Fibroblast of pulmonary artery (primary cell): ENCODE data around the gene SMURF1.

Experiments used
- DNase-seq: peaks from one replicate; pipeline ENCODE4 v3.0.0-alpha.2; 2010; ENCODE audit warnings: low read depth
- H3K4me3 ChIP-seq: replicated peaks from 2 replicates; pipeline ENCODE4 v1.5.1; 2011; ENCODE audit warnings: low read depth, mild to moderate bottlenecking, control low read depth, low read length, moderate library complexity
- TF ChIP-seq, protein P1 (sequence below): IDR thresholded peaks from 2 replicates; pipeline ENCODE4 v1.5.1; 2011; ENCODE audit warnings: mild to moderate bottlenecking, control low read depth, low read length, inconsistent platforms; ENCODE audit errors: missing control alignments

SMURF1 gene

DNA sequence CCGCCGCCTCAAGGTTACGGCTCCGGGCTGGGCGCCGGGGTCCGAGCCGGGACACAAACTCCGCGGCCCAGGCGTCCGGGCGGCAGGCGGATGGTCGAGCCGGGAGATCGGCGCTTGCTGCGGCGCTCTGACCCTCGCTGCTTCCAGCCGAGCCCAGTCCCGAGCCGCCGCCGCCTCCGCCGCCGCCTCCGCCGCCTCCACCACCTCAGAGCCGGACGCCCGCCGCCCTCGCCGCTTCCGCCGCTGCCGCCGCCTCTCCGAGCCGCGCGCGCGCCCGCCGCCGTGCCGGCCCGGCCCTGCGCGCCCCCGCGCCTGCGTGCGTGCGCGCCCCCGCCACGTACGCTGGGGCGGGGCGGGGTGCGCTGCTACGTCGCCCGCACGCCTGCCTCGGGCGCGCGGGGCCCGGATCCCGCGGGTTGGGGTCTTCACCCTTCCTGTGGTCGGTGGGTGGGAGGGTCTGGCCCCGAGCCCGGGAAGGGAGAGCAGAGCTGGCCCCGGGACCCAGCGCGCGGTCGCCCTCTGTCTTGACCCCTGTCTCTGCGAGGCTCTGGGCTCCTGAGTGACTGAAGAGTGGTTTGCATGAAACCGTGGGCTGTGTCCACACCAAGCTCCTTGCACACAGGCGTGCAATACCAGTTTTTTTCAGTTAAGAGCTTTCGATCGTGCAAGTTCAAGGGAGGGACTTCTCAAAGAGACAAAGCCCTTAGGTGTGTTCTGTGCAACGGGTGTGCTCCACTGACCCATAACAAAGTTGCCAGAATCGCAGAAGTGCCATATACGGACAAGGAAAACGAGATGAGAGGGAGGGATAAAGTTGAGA, at the start of gene SMURF1:
TSS of gene SMURF1 (minus strand) at position 256 of the 820 bp plus-strand sequence. CDS start 328 bp downstream, outside the sequence.
- peak within 1 kb of the TSS; percentile 73 for H3K4me3 ChIP-seq
- TF ChIP-seq, protein P1, sequence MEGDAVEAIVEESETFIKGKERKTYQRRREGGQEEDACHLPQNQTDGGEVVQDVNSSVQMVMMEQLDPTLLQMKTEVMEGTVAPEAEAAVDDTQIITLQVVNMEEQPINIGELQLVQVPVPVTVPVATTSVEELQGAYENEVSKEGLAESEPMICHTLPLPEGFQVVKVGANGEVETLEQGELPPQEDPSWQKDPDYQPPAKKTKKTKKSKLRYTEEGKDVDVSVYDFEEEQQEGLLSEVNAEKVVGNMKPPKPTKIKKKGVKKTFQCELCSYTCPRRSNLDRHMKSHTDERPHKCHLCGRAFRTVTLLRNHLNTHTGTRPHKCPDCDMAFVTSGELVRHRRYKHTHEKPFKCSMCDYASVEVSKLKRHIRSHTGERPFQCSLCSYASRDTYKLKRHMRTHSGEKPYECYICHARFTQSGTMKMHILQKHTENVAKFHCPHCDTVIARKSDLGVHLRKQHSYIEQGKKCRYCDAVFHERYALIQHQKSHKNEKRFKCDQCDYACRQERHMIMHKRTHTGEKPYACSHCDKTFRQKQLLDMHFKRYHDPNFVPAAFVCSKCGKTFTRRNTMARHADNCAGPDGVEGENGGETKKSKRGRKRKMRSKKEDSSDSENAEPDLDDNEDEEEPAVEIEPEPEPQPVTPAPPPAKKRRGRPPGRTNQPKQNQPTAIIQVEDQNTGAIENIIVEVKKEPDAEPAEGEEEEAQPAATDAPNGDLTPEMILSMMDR = no peak
- DNase-seq = peak; percentile 59

DNA sequence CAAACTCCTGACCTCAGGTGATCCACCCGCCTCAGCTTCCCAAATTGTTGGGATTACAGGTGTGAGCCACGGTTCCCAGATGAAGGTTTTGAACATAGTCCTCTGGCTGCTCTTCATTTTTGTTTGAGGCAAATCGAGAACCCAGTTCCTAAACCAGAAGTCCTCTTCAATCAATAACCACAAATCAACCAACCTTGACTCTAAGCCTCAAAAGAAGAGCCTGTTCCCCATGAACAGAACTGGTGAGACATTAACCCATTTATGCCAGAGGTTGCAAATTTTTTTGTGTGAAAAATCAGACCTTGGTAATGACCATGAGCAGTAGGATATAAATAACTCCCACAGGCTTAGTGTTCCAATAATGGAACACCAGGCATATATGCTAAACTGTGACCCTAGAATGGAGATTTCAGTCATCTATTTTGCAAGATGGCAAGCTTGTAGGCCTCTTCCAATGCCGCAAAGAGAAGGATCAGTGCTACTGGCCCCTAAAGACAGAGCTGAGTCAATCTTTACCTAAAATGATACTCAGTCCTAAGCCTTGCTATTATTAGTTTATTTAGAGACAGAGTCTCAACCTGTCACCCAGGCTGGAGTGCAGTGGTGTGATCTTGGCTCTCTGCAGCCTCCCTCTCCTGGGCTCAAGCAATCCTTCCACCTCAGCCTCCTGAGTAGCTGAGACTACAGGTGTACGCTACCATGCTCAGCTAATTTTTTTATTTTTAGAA, 48.1 kb upstream of the SMURF1 start:
- DNase-seq = no peak
- no peak overlapping the region for H3K4me3 ChIP-seq
- TF ChIP-seq, protein P1 = no peak

DNA sequence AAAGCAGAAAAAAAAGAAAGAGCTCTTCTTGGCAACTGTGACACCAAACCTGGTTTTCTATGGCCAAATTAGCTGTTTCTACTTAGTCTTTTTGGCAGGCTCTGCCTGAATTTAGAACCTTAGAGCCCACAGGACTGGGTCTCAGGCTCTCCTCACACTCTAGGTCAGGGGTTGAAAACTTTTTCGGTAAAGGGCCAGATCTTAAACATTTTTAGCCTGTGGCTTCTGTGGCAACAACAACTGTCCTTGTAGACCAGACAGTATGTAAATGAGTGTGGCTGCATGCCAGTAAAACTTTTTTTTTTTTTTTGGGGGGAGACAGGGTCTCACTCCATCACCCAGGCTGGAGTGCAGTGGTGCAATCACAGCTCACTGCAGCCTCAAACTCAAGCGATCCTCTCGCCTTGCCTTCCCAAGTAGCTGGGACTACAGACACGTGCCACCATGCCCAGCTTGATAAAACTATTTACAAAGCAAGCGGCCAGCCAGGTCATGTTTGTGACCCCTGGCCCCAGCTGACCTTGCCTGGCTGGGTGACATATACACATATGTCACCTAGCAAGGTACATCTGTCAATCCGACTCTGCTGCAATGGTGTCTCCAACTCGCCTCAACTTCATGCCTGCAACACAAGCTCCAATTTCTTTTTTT, 46.6 kb upstream of the SMURF1 start:
- no peak overlapping the region for H3K4me3 ChIP-seq
- TF ChIP-seq, protein P1 = no peak
- DNase-seq = no peak

DNA sequence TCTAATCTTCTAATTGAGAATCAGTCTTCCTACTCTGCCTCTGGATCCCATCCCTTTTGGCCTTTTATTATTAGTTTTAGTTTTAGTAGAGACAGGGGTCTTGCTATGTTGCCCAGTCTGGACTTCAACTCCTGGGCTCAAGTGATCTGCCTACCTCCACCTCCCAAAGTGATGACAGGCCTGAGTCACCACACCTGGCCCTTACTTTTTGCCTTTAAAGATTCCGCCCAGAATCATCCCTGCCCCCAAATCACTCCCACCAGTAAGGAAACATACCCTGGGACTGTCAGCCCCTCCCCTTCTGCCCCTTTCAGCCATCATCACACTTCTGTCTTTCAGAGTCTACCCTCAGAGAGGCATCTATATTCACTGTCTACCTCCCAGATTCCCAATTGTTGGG, 45.3 kb upstream of the SMURF1 start:
- H3K4me3 ChIP-seq = no peak overlapping the region
- TF ChIP-seq, protein P1 = no peak
- DNase-seq = no peak

DNA sequence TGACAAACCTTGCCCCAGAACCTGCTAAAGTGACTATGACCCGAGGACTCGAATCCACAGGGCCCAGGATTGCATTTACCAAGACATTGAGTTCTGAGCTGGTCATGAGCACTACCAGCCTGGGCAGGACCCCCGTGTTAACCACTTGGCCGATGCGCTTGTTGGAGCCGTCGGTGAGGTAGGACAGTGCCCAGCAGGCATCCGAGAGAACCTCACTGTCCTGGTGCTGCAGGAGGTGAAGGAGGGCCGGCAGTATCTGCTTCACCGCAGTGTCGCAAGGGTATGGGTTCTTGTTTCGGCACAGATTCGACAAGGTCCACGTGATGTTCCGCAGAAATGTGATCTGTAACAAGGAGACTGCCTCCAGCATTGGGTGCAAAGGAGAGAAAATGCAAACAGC, 44.3 kb upstream of the SMURF1 start:
- no peak for DNase-seq
- no peak overlapping the region for H3K4me3 ChIP-seq
- TF ChIP-seq, protein P1 = no peak

DNA sequence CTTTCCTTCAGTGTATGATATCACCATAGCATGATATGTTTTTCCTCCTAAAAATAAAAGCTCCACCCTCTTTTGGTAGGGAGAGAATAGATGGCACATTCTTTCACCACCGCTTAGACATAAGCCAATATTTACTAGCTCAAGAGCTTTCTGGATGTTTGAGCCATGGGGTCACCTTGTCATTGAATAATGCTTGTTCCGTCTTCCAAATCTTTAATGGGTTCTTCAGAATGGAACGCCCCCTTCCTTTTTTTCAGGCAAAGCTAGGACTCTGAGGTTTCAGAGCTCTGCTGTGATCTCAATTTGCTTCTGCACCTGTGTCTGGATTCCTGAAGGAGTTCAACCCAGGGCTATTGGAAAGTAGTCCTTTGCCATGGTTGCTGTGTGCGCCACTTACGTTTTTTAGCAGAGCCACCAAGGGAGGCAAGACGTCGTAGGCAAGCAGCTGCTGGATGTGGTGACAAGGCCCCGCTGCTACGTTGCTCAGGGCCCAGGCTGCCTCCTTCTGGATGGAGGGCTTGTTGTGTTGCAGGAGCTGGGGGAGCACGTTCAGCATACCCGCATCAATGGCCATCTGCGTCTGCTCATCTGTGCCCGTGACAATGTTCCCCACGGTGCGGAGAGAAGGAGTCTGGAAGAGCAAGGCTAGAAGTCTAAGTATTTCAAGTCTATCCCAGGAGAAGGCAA, 40.8 kb upstream of the SMURF1 start:
- DNase-seq = no peak
- no peak overlapping the region for H3K4me3 ChIP-seq
- TF ChIP-seq, protein P1 = no peak
